Tibial nerve (tissue), 4 donors: Measurements from ENCODE around the gene IL10RA.

Experiments
- CTCF ChIP-seq, 5 experiments: fragments of 200-600 bp in 3 of 5; fragments of 450-650 bp in 2 of 5; sonication (generic) in 3 of 5; IDR thresholded peaks; one replicate each; pipeline ENCODE4 v1.5.1; 2016 to 2019; ENCODE audit warnings: antibody characterized with exemption in 5 of 5, mild to moderate bottlenecking in 3 of 5, moderate library complexity in 2 of 5
- EP300 ChIP-seq, 2 donors: sonication (generic); formaldehyde crosslinking; IDR thresholded peaks; one replicate each; pipeline ENCODE4 v1.6.1; 2017; ENCODE audit warnings: antibody characterized with exemption in 2 of 2, mild to moderate bottlenecking in 1 of 2
- POLR2A ChIP-seq, 2 donors: fragments of 450-650 bp; IDR thresholded peaks; one replicate each; pipeline ENCODE4 v1.6.1; 2017; ENCODE audit warnings: antibody characterized with exemption in 2 of 2, mild to moderate bottlenecking in 2 of 2, moderate library complexity in 2 of 2

GRCh38 chr11:118002541-118003423, 16.6 kb downstream of the IL10RA start:
- no peak for TF ChIP-seq EP300 (IDR thresholded peaks at IDR 0.05)
- TF ChIP-seq POLR2A (IDR thresholded peaks at IDR 0.05) = no peak
- no peak for TF ChIP-seq CTCF (IDR thresholded peaks at IDR 0.05)
